Stimulated activated CD8-positive, alpha-beta memory T cell treated with anti-CD3 and anti-CD28 coated beads, Interleukin-4, amount 100 ng/mL, for 48 hours (primary cell): Measurements from ENCODE around the gene CAMK2B.
A peak's percentile ranks its signal among the peaks of the same experiment; 100 is the strongest.
"Not testable (repeated sequence)": the region's sequence is repeated elsewhere in the genome, so short reads cannot be mapped to it uniquely, and the experiment has no call there.

Experiments
- DNase-seq: peaks from one replicate; pipeline ENCODE4 v3.0.0-alpha.2; 2020

The CAMK2B gene

DNA sequence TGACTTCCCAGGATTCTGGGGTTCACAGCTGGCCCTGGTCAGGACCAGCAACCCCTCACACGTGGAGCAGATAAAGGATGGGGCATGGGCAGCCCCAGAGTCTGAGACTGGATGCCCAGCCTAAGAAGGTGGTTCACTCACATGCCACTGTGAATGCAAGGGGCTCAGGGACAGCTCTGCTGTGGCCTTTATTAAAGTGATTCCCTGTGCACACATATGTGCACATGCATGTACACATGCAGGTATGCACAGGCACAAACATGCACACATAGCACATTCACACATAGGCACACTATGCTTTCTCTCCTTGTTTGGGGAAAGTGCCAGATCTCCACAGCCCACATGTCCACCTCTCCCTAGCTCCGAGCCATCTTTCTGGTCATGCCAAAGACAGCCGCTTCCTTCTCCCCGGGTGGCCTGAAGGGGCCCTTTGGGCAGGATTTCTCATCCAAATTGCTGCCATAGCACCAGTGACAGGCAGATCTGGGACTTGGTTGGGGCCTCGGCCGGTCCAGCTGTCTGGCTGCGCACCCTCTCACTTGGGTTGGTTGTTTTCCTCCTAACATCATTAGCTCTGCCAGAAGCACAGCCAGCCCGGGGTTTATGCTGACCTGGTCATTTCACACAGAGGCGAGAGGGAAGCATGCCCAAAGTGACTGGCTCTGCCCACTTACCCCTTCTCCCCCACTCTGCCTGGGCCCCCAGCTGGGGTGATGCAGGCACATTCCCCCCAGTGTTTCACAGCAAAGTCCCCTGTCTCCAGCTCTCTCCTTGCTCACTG lies 137.6 kb downstream of the CAMK2B start:
- no peak for DNase-seq

- no peak for DNase-seq
Measured at GRCh38 chr7:44186736-44187135, 138.7 kb downstream of the CAMK2B start.

- no peak for DNase-seq
Measured at GRCh38 chr7:44185729-44186128, 139.7 kb downstream of the CAMK2B start.

DNA sequence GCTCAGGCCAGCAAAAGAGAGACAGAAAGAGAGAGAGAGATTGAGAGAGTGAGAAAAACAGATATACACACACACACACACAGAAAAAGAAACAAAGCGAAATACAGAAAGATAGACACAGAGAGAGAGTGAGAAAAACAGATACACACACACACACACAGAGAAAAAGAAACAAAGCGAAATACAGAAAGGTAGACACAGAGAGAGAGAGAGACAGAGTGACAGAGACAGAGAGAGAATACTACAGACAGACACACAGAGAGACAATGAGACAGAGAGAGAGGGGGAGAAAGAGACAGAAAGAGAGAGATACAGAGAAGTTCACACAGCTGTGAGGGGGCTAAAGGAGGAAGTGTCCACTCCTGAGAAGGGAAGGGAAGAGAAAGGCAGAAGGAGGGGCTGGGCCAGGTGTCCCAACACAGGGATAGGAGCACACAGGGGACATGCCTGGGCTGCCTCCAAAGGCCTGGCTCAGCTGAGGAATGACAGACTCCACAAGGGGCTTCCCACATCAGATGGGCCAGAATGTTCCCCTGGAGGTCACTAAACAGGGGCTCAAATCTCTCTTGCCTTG lies 140.4 kb downstream of the CAMK2B start:
- no peak for DNase-seq

GRCh38 chr7:44184206-44184872 lies 141.1 kb downstream of the CAMK2B start:
- peak; percentile 14 for DNase-seq

- no peak for DNase-seq
Measured at GRCh38 chr7:44183386-44183785, 142.0 kb downstream of the CAMK2B start.

- no peak for DNase-seq
Measured at GRCh38 chr7:44182827-44183226, 142.6 kb downstream of the CAMK2B start.

- DNase-seq, result no peak
Measured at GRCh38 chr7:44180631-44181030, 144.8 kb downstream of the CAMK2B start.

DNA sequence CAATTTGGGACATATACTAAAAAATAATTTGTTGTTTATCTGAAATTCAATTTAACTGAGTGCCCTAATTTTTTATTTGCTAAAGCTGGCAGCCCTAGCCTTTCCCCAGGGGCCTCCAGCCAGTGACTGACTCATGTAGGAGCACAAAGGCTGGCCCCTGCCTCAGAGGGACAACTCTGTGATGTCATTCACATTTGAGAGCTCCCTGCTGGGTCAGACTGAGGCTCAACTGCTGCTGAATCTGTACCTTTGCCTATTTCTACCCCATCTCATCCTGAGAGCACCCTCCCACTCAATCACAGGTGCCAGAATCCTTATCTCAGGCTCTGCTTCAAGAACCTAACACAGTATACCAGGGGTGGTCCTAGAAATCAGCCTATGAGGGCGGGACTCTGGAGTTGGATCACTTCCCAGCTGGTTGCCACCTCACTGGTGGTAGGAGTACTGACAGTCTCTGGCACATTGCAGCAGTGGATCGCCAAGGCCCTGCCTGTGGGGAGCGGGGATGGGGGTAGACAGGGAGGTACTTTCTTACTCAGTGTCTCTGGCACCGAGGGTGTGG lies 147.7 kb downstream of the CAMK2B start:
- no peak for DNase-seq

DNA sequence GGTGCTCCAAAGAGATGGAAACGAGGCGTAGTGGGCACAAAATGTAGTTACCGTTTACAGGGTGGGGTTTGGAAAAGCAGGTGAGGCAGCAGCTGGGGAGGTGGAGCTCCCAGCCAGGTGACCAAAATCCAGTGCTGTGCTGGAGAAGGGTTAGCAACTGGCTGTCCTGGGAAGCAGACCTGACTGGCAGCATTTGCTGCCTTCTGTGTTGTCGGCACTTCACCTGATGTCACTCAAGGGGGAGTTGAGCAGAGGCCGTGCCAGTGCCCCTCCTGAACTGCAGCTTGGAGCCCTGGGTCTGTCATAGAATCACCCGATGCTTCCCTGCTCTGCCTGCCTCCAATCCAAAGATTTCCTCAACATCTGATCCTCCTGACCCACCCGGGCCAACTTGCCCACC lies 148.9 kb downstream of the CAMK2B start:
- no peak for DNase-seq

DNA sequence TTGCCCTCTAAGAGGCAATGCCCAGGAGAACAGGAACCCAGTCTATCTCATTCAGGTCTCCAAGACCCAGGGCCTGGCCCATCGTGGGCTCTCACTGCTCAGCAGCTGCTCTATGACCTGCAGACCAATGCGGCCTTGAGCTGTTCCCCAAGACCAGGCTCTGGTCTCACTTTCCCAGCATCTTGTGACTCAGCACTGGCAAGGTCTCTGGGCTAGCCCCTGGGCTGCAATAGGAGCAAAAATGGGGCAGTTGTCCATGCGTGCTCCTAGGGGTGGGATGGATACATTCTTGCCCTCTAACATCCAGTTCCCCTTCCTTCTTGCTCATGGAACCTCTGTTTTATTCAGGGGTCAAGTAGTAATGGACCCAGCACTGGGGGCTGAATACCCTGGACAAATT lies 149.7 kb downstream of the CAMK2B start:
- no peak for DNase-seq

DNA sequence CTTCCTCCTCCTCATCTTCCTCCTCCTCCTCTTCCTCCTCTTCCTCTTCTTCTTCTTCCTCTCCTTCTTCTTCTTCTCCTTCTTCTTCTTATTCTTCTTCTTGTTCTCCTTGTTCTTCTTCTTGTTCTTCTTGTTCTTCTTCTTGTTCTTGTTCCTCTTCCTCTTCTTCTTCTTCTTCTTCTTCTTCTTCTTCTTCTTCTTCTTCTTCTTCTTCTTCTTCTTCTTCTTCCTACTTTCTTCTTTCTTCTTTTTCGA lies 150.8 kb downstream of the CAMK2B start:
- not testable (repeated sequence) for DNase-seq

DNA sequence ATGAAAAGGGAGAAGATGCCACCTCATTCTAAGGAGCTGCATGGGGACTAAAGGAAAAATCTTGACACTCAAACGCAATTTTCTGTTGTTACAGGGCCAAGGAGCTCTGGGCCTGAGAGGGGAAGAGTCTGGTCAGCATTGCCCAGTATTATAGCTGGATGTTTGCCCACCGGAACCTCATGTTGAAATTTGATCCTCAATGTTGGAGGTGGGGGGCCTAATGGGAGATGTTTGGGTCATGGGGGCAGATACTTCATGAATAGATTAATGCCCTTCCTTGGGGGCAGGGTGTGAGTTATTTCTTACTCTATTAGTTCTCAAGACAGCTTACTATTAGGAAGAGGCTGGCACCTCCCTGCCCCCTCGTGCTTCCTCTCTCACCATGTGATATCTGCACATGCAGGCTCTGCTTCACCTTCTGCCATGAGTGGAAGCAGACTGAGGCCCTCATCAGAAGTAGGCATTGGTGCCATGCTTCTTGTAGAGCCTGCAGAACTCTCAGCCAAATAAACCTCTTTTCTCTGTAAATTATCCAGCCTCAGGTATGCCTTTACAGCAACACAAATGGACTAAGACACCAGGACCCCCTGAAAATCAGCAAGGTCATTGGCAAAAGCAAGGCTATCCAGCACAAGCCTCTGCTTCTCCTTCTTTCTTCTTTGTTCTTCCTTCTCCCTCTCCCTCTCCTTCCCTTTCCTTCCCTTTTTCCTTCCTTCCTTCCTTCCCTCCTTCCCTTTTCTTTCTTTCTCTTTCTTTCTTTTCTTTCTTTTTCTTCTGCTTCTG lies 151.3 kb downstream of the CAMK2B start:
- no peak for DNase-seq

GRCh38 chr7:44172803-44173424 lies 152.5 kb downstream of the CAMK2B start:
- no peak for DNase-seq

- no peak for DNase-seq
Measured at GRCh38 chr7:44172352-44172751, 153.0 kb downstream of the CAMK2B start.

GRCh38 chr7:44171901-44172300 lies 153.5 kb downstream of the CAMK2B start:
- DNase-seq, result not testable (repeated sequence)

DNA sequence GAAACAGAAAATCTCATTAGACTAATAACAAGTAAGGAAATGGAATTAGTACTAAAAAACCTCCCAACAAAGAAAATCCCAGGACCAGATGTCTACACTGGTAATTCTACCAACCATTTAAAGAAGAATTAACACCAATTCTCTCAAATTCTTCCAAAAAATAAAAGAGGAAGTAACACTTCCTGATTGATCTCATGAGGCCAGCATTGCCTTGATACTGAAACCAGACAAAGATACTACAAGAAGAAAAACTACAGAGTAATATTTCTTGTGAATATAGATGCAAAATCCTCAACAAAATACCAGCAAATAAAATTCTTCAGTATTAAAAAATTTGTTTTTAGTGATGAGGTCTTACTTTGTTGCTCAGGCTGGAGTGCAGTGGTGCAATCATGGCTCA lies 157.5 kb downstream of the CAMK2B start:
- DNase-seq, result no peak
